ENCODE data around the gene PIBF1.
"Not testable (repeated sequence)": the region's sequence is repeated elsewhere in the genome, so short reads cannot be mapped to it uniquely, and the experiment has no call there.

Gene PIBF1

GRCh38 chr13:72834601-72835000 lies 52.7 kb downstream of the PIBF1 start:
- no peaks in the 10 kb centered on the region for H3K27me3 ChIP-seq (ENCODE audit: control insufficient read depth, insufficient read depth, low read length)
- no peaks in the 10 kb centered on the region for H3K9me3 ChIP-seq (ENCODE audit: control insufficient read depth, insufficient read depth, low read length)
- no peaks in the 10 kb centered on the region for H3K36me3 ChIP-seq (ENCODE audit: control insufficient read depth, insufficient read depth, low read length)
- H3K4me3 ChIP-seq (ENCODE audit: low read depth, low read length) = no peak overlapping the region
- H3K4me1 ChIP-seq (ENCODE audit: control insufficient read depth, insufficient read depth, low read length) = no peaks in the 10 kb centered on the region
- H3K9ac ChIP-seq (ENCODE audit: low read depth, low read length) = no peak overlapping the region

DNA sequence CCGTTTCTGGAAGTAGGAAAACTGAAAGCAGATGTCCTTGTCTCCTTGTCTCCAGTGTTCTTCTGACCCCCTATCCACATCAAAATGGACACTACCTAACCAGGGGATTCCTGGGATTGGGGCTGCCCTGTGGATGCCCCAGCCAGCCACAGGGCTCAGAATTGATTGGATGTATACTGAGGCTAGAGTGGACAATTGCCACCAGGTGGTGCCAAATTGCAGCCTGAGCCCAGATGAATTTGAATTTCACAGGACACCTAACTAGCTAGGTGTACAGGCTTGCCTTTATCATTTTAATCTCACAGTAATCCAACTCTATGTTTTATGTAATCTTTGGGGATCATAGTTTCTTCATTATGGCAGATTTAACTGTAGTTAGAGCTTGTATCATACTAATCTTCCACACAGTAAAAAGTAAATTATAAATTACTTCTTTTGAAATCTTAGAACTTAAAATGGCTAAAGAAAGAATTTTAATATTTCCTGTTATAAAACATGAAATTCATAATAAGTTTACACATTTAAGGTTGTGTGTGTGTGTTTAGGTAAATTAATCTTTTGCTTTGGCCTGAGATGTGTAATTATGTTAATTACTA lies 58.0 kb downstream of the PIBF1 start:
- Histone ChIP-seq H3K36me3 (ENCODE audit: control insufficient read depth, insufficient read depth, low read length) (no peaks in the 10 kb centered on the region), H3K4me3 (ENCODE audit: low read depth, low read length) (no peak overlapping the region), H3K4me1 (ENCODE audit: control insufficient read depth, insufficient read depth, low read length) (no peaks in the 10 kb centered on the region), H3K27me3 (ENCODE audit: control insufficient read depth, insufficient read depth, low read length) (no peaks in the 10 kb centered on the region), H3K9ac (ENCODE audit: low read depth, low read length) (no peak overlapping the region), H3K9me3 (ENCODE audit: control insufficient read depth, insufficient read depth, low read length) (no peaks in the 10 kb centered on the region)

GRCh38 chr13:72842991-72843390 lies 61.1 kb downstream of the PIBF1 start:
- H3K27me3 ChIP-seq (ENCODE audit: control insufficient read depth, insufficient read depth, low read length) = no peaks in the 10 kb centered on the region
- H3K4me1 ChIP-seq (ENCODE audit: control insufficient read depth, insufficient read depth, low read length) = no peaks in the 10 kb centered on the region
- H3K4me3 ChIP-seq (ENCODE audit: low read depth, low read length) = no peak overlapping the region
- H3K9me3 ChIP-seq (ENCODE audit: control insufficient read depth, insufficient read depth, low read length) = no peaks in the 10 kb centered on the region
- H3K36me3 ChIP-seq (ENCODE audit: control insufficient read depth, insufficient read depth, low read length) = no peaks in the 10 kb centered on the region
- no peak overlapping the region for H3K9ac ChIP-seq (ENCODE audit: low read depth, low read length)

- not testable (repeated sequence) for H3K9ac ChIP-seq (ENCODE audit: low read depth, low read length); H3K36me3 ChIP-seq (ENCODE audit: control insufficient read depth, insufficient read depth, low read length); H3K4me1 ChIP-seq (ENCODE audit: control insufficient read depth, insufficient read depth, low read length); H3K4me3 ChIP-seq (ENCODE audit: low read depth, low read length); H3K9me3 ChIP-seq (ENCODE audit: control insufficient read depth, insufficient read depth, low read length); H3K27me3 ChIP-seq (ENCODE audit: control insufficient read depth, insufficient read depth, low read length)
Measured at GRCh38 chr13:72845148-72845547, 63.2 kb downstream of the PIBF1 start.

DNA sequence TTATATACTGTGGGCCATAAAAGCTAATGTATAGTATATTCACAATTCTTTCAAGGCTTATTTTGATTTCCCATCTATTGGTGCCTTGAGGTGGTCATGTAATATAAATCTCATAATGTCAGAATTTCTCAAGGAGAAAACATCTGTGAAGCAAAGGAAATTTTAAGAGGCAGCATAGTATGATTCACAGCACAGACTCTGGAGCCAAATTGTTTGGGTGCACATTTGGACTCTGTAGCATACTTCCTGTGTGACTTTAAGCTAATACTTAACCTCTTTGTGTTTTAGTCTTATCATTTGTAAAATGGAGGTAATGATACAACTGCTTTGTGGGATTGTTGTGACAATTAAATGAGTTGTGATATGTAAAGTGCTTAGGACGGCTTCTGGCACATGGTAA lies 67.6 kb downstream of the PIBF1 start:
- Histone ChIP-seq H3K9me3 (ENCODE audit: control insufficient read depth, insufficient read depth, low read length) (no peaks in the 10 kb centered on the region), H3K4me3 (ENCODE audit: low read depth, low read length) (no peak overlapping the region), H3K4me1 (ENCODE audit: control insufficient read depth, insufficient read depth, low read length) (no peaks in the 10 kb centered on the region), H3K9ac (ENCODE audit: low read depth, low read length) (no peak overlapping the region), H3K27me3 (ENCODE audit: control insufficient read depth, insufficient read depth, low read length) (no peaks in the 10 kb centered on the region), H3K36me3 (ENCODE audit: control insufficient read depth, insufficient read depth, low read length) (no peaks in the 10 kb centered on the region)

DNA sequence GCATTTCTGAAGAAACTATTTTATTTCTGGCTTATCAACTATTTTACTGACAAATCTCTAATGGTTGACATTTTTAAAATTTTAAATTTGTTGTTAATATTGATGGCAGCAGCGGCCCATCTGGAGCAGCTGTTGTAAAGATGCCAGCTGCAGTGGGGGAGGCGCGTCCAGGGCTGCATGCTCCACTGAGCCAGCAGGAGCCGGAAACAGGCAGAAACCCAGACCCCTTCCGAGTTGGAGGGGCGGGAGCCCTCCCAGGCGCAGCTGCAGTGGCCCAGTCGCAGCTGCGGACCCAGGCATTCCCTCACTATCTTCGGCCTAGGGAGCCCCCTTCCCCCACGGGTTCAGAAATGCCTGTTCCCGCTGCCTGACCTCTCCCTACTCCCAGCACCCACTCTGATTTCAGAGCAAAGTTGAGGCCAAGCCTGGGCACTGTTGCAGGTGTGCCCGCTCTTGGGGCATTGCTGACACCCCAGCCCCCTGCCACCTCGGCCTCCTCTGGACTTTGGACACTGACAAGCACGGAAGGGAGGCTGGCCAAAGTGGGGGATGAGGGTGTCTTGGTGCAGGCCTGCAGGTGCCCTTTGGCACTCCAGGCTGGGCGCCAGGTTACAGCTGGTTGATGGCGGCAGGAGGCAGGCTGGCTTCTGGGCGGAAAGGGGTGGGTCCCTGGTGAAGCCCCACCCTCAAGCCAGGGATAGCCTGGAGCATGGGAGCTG lies 69.2 kb downstream of the PIBF1 start:
- no peaks in the 10 kb centered on the region for H3K9me3 ChIP-seq (ENCODE audit: control insufficient read depth, insufficient read depth, low read length)
- H3K4me3 ChIP-seq (ENCODE audit: low read depth, low read length) = no peak overlapping the region
- H3K27me3 ChIP-seq (ENCODE audit: control insufficient read depth, insufficient read depth, low read length) = no peaks in the 10 kb centered on the region
- H3K36me3 ChIP-seq (ENCODE audit: control insufficient read depth, insufficient read depth, low read length) = no peaks in the 10 kb centered on the region
- H3K9ac ChIP-seq (ENCODE audit: low read depth, low read length) = no peak overlapping the region
- no peaks in the 10 kb centered on the region for H3K4me1 ChIP-seq (ENCODE audit: control insufficient read depth, insufficient read depth, low read length)

GRCh38 chr13:72851678-72852014 lies 69.7 kb downstream of the PIBF1 start:
- no peaks in the 10 kb centered on the region for H3K27me3 ChIP-seq (ENCODE audit: control insufficient read depth, insufficient read depth, low read length)
- H3K36me3 ChIP-seq (ENCODE audit: control insufficient read depth, insufficient read depth, low read length) = no peaks in the 10 kb centered on the region
- H3K4me1 ChIP-seq (ENCODE audit: control insufficient read depth, insufficient read depth, low read length) = no peaks in the 10 kb centered on the region
- H3K4me3 ChIP-seq (ENCODE audit: low read depth, low read length) = no peak overlapping the region
- H3K9ac ChIP-seq (ENCODE audit: low read depth, low read length) = no peak overlapping the region
- H3K9me3 ChIP-seq (ENCODE audit: control insufficient read depth, insufficient read depth, low read length) = no peaks in the 10 kb centered on the region

DNA sequence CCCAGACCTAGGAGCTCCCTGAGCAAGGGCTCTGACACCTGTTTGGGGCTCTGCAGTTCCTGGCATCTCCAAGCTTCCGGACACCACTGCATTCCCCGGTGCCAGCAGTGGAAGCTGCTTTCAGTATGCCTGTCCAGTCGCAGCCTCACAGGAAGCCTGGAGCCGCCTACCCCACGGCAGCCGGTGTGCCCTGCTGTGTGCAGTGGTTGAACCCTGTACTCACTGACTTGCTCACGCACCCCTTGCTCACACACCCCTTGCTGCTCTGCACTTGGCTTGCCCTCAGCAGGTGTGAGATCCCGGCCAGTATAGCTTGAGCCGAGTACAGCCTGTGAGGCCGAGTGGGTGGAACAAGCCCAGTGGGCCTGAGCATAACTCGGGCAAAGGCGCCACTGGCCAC lies 70.3 kb downstream of the PIBF1 start:
- Histone ChIP-seq H3K9ac (ENCODE audit: low read depth, low read length) (no peak overlapping the region), H3K27me3 (ENCODE audit: control insufficient read depth, insufficient read depth, low read length) (no peaks in the 10 kb centered on the region), H3K36me3 (ENCODE audit: control insufficient read depth, insufficient read depth, low read length) (no peaks in the 10 kb centered on the region)

DNA sequence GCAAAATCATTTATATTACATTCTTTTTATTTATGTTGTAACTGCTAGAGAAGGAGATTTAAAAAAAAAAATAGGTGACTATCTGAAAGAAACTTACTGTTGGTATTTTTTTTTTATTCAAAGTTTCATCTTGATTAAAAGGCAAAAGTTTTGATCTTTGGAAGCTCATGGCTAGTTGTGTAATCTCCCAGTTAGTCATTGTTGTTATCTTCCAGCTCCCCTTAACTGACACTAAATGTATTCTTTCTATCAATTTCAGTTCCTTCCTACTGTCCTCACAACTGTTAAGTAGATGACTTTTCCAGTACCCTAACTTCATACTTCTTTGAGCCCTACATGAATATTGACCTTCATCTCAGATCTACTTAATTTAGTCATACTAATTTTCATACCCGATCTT lies 71.1 kb downstream of the PIBF1 start:
- Histone ChIP-seq H3K9me3 (ENCODE audit: control insufficient read depth, insufficient read depth, low read length) (no peaks in the 10 kb centered on the region), H3K4me3 (ENCODE audit: low read depth, low read length) (no peak overlapping the region), H3K27me3 (ENCODE audit: control insufficient read depth, insufficient read depth, low read length) (no peaks in the 10 kb centered on the region), H3K9ac (ENCODE audit: low read depth, low read length) (no peak overlapping the region), H3K4me1 (ENCODE audit: control insufficient read depth, insufficient read depth, low read length) (no peaks in the 10 kb centered on the region), H3K36me3 (ENCODE audit: control insufficient read depth, insufficient read depth, low read length) (no peaks in the 10 kb centered on the region)

More for the DNA sequence above, 70.3 kb downstream of the PIBF1 start:
- Histone ChIP-seq H3K9me3 (ENCODE audit: control insufficient read depth, insufficient read depth, low read length) (no peaks in the 10 kb centered on the region), H3K4me3 (ENCODE audit: low read depth, low read length) (no peak overlapping the region), H3K4me1 (ENCODE audit: control insufficient read depth, insufficient read depth, low read length) (no peaks in the 10 kb centered on the region)

- Histone ChIP-seq H3K9ac (ENCODE audit: low read depth, low read length) (no peak overlapping the region), H3K4me1 (ENCODE audit: control insufficient read depth, insufficient read depth, low read length) (no peaks in the 10 kb centered on the region), H3K4me3 (ENCODE audit: low read depth, low read length) (no peak overlapping the region), H3K9me3 (ENCODE audit: control insufficient read depth, insufficient read depth, low read length) (no peaks in the 10 kb centered on the region), H3K27me3 (ENCODE audit: control insufficient read depth, insufficient read depth, low read length) (no peaks in the 10 kb centered on the region), H3K36me3 (ENCODE audit: control insufficient read depth, insufficient read depth, low read length) (no peaks in the 10 kb centered on the region)
Measured at GRCh38 chr13:72864142-72865011, 82.4 kb downstream of the PIBF1 start.

DNA sequence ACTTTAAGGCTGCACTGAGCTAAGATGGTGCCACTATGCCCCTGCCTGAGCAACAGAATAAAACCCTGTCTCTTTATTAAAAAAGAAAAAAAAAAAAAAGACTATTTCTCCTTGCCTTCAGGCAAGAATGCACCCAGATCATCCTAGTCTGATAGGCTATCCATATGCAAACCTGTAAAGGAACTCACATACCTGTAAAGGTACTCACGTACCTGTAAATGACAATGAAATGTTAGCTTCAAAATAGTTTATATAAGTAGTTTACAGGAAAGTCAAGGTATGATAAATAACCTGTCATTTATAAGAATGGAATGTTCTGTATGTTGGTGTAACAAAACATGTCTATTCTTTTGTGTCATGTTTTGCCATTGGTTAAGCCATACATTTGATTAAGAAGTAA lies 86.3 kb downstream of the PIBF1 start:
- no peaks in the 10 kb centered on the region for H3K4me1 ChIP-seq (ENCODE audit: control insufficient read depth, insufficient read depth, low read length)
- H3K36me3 ChIP-seq (ENCODE audit: control insufficient read depth, insufficient read depth, low read length) = no peaks in the 10 kb centered on the region
- no peak overlapping the region for H3K9ac ChIP-seq (ENCODE audit: low read depth, low read length)
- H3K4me3 ChIP-seq (ENCODE audit: low read depth, low read length) = no peak overlapping the region
- no peaks in the 10 kb centered on the region for H3K27me3 ChIP-seq (ENCODE audit: control insufficient read depth, insufficient read depth, low read length)
- no peaks in the 10 kb centered on the region for H3K9me3 ChIP-seq (ENCODE audit: control insufficient read depth, insufficient read depth, low read length)

DNA sequence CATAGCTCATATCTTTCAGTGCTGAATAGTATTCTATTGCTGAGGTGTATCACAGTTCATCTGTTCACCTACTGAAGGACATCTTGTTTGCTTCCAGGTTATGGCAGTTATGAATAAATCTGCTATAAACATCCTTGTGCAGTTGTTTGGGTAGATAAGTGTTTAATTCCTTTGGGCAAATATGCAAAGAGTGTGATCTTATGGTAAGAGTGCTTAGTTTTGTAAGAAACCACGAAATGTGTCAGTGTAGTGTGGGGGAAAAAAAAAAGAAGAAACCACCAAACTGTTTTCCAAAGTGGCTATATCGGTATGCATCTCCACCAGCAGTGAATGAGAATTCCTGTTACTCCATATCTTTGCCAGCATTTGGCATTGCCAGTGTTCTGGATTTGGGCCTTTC lies 93.3 kb downstream of the PIBF1 start:
- Histone ChIP-seq H3K36me3 (ENCODE audit: control insufficient read depth, insufficient read depth, low read length) (no peaks in the 10 kb centered on the region), H3K9ac (ENCODE audit: low read depth, low read length) (no peak overlapping the region), H3K9me3 (ENCODE audit: control insufficient read depth, insufficient read depth, low read length) (no peaks in the 10 kb centered on the region), H3K27me3 (ENCODE audit: control insufficient read depth, insufficient read depth, low read length) (no peaks in the 10 kb centered on the region), H3K4me1 (ENCODE audit: control insufficient read depth, insufficient read depth, low read length) (no peaks in the 10 kb centered on the region), H3K4me3 (ENCODE audit: low read depth, low read length) (no peak overlapping the region)
